H1 (cell line): ENCODE data around the gene KIF26A. TPM values are rescaled to one million over a fixed set of nuclear protein-coding genes. Genes with fewer than 3 reads are reported as not detected.

ENCODE experiments used
- CTCF ChIA-PET: fragments of 300-600 bp; sonication (Branson Sonifier 250); formaldehyde crosslinking; loops from one replicate; lab custom pipeline; 2021; ENCODE audit not compliant: partially characterized antibody; lab: Charles Lee
- POLR2A ChIA-PET: fragments of 300-600 bp; sonication (Branson Sonifier 250); formaldehyde crosslinking; loops from one replicate; lab custom pipeline; 2021; ENCODE audit warnings: inconsistent platforms; ENCODE audit not compliant: partially characterized antibody; lab: Charles Lee
- DNase-seq, 2 experiments: peaks; one replicate each; pipeline versions ENCODE4 v3.0.0 to v3.0.0-alpha.2; 2010 to 2022; ENCODE audit warnings: low spot score in 2 of 2, low read depth in 1 of 2, mixed read lengths in 1 of 2
- FAIRE-seq: peaks from 2 replicates; lab custom pipeline; 2011; peaks lifted over from hg19 to GRCh38; lab: Jason Lieb, UNC
- H2AFZ ChIP-seq: 2 replicates; pipeline ENCODE4 v1.8.1; 2012; ENCODE audit warnings: low read length, inconsistent platforms
- H2AK5ac ChIP-seq: 2 replicates; pipeline ENCODE4 v1.6.1; 2013; ENCODE audit warnings: low read depth, low read length
- H2BK120ac ChIP-seq: replicated peaks from 2 replicates; pipeline ENCODE3; 2013; ENCODE audit warnings: low read depth, low read length, inconsistent platforms
- H2BK12ac ChIP-seq: 2 replicates; pipeline ENCODE4 v1.6.1; 2013; ENCODE audit warnings: low read depth, low read length
- H2BK15ac ChIP-seq: 2 replicates; pipeline ENCODE4 v1.6.1; 2013; ENCODE audit warnings: low read length
- H2BK20ac ChIP-seq: 2 replicates; pipeline ENCODE4 v1.6.1; 2013; ENCODE audit warnings: low read length
- H2BK5ac ChIP-seq: 2 replicates; pipeline ENCODE4 v1.6.1; 2013; ENCODE audit warnings: low read depth, low read length
- H3K14ac ChIP-seq: 2 replicates; pipeline ENCODE4 v1.6.1; 2013; ENCODE audit warnings: inconsistent platforms; ENCODE audit not compliant: insufficient read length
- H3K18ac ChIP-seq: 2 replicates; pipeline ENCODE4 v1.6.1; 2013; ENCODE audit warnings: low read length; ENCODE audit errors: extremely low read depth
- H3K23ac ChIP-seq: 2 replicates; pipeline ENCODE4 v1.6.1; 2013; ENCODE audit warnings: inconsistent platforms; ENCODE audit not compliant: insufficient read length
- H3K23me2 ChIP-seq: 2 replicates; pipeline ENCODE4 v1.6.1; 2013; ENCODE audit warnings: low read depth, low read length
- H3K27ac ChIP-seq: 2 replicates; pipeline ENCODE4 v1.6.1; 2011; ENCODE audit warnings: low read depth, low read length, inconsistent platforms
- H3K27me3 ChIP-seq, 4 experiments: replicated peaks in 1 of 4; 1 replicate in 1 of 4; 2 replicates in 3 of 4; pipeline versions ENCODE4 v1.6.1 to v1.8.1; 2011 to 2013; ENCODE audit warnings: low read length in 3 of 4, mild to moderate bottlenecking in 3 of 4, inconsistent platforms in 2 of 4, mixed read lengths in 2 of 4, moderate library complexity in 1 of 4; ENCODE audit not compliant: control insufficient read depth in 3 of 4, insufficient read depth in 3 of 4; ENCODE audit errors: extremely low read depth in 1 of 4
- H3K36me3 ChIP-seq, 4 experiments: 2 replicates each; pipeline versions ENCODE4 v1.6.1 to v1.8.1; 2011 to 2013; ENCODE audit warnings: mild to moderate bottlenecking in 4 of 4, low read length in 3 of 4, moderate library complexity in 2 of 4, control low read depth in 1 of 4, inconsistent platforms in 1 of 4; ENCODE audit not compliant: insufficient read depth in 4 of 4, control insufficient read depth in 2 of 4
- H3K4ac ChIP-seq: replicated peaks from 2 replicates; pipeline ENCODE3; 2013; ENCODE audit warnings: low read length, low read depth, mixed read lengths, inconsistent platforms; ENCODE audit not compliant: insufficient read length
- H3K4me1 ChIP-seq, 4 experiments: replicated peaks in 1 of 4; 1 replicate in 1 of 4; 2 replicates in 3 of 4; pipeline versions ENCODE4 v1.6.1 to v1.8.1; 2011 to 2013; ENCODE audit warnings: low read length in 3 of 4, inconsistent platforms in 2 of 4, mixed read lengths in 1 of 4; ENCODE audit not compliant: insufficient read depth in 4 of 4, control insufficient read depth in 3 of 4
- H3K4me2 ChIP-seq, 2 experiments: 2 replicates each; pipeline versions ENCODE4 v1.6.1 to v1.8.1; 2011 to 2013; ENCODE audit warnings: low read depth in 2 of 2, low read length in 2 of 2, control low read depth in 1 of 2, inconsistent platforms in 1 of 2, mild to moderate bottlenecking in 1 of 2; ENCODE audit not compliant: insufficient read depth in 1 of 2
- H3K4me3 ChIP-seq, 4 experiments: fragments of 200-600, 300-600 bp in 1 of 4; sonication (generic), shearing (Covaris generic), sonication (Bioruptor Twin) in 1 of 4; 2 replicates each; pipeline versions ENCODE4 v1.5.1 to v1.8.1; 2011 to 2016; ENCODE audit warnings: low read length in 4 of 4, low read depth in 3 of 4, control low read depth in 2 of 4, inconsistent platforms in 2 of 4, mild to moderate bottlenecking in 2 of 4, mixed read lengths in 1 of 4, moderate library complexity in 1 of 4; ENCODE audit not compliant: insufficient read depth in 2 of 4; ENCODE audit errors: extremely low read depth in 1 of 4
- H3K56ac ChIP-seq: replicated peaks from 2 replicates; pipeline ENCODE3; 2013; ENCODE audit warnings: low read depth, mild to moderate bottlenecking, mixed read lengths, low read length, inconsistent platforms; ENCODE audit not compliant: insufficient read length
- H3K79me1 ChIP-seq: 2 replicates; pipeline ENCODE4 v1.6.1; 2013; ENCODE audit warnings: low read depth, low read length, control low read depth
- H3K79me2 ChIP-seq, 2 experiments: 2 replicates each; pipeline versions ENCODE4 v1.6.1 to v1.8.1; 2012 to 2013; ENCODE audit warnings: low read length in 2 of 2, mild to moderate bottlenecking in 2 of 2, inconsistent platforms in 1 of 2; ENCODE audit not compliant: insufficient read depth in 2 of 2, control insufficient read depth in 1 of 2
- H3K9ac ChIP-seq, 4 experiments: replicated peaks in 1 of 4; 1 replicate in 1 of 4; 2 replicates in 3 of 4; pipeline versions ENCODE4 v1.6.1 to v1.8.1; 2011 to 2013; ENCODE audit warnings: low read depth in 3 of 4, low read length in 3 of 4, control low read depth in 2 of 4, mild to moderate bottlenecking in 2 of 4, moderate library complexity in 2 of 4, inconsistent platforms in 1 of 4; ENCODE audit errors: extremely low read depth in 1 of 4
- H3K9me3 ChIP-seq, 2 experiments: 2 replicates each; pipeline versions ENCODE4 v1.6.1 to v1.8.1; 2012 to 2013; ENCODE audit warnings: mild to moderate bottlenecking in 2 of 2, moderate library complexity in 2 of 2, control low read depth in 1 of 2, inconsistent platforms in 1 of 2, low read depth in 1 of 2, low read length in 1 of 2, mixed read lengths in 1 of 2; ENCODE audit not compliant: insufficient read depth in 2 of 2
- H4K20me1 ChIP-seq, 2 experiments: replicated peaks in 1 of 2; 2 replicates each; pipeline versions ENCODE3 to v1.8.1; 2011 to 2013; ENCODE audit warnings: inconsistent platforms in 2 of 2, low read length in 2 of 2, mild to moderate bottlenecking in 1 of 2; ENCODE audit not compliant: insufficient read depth in 2 of 2, control insufficient read depth in 1 of 2
- H4K5ac ChIP-seq: 2 replicates; pipeline ENCODE4 v1.6.1; 2013; ENCODE audit warnings: low read length, low read depth, mixed read lengths, inconsistent platforms; ENCODE audit not compliant: insufficient read length
- H4K8ac ChIP-seq: 2 replicates; pipeline ENCODE4 v1.8.0; 2013; ENCODE audit warnings: mild to moderate bottlenecking, moderate library complexity, low read length, inconsistent platforms; ENCODE audit not compliant: insufficient read depth; ENCODE audit errors: extremely low read depth
- H4K91ac ChIP-seq: replicated peaks from 2 replicates; pipeline ENCODE3; 2013; ENCODE audit warnings: low read length, mixed read lengths, inconsistent platforms; ENCODE audit not compliant: insufficient read length
- EZH2 ChIP-seq: fragments of 200-600 bp; sonication (generic); IDR thresholded peaks from 2 replicates; pipeline ENCODE4 v1.7.1; 2012; ENCODE audit warnings: low read depth, mild to moderate bottlenecking, moderate library complexity, low read length, inconsistent platforms; ENCODE audit not compliant: severe bottlenecking
- JUND ChIP-seq: IDR thresholded peaks from 2 replicates; pipeline ENCODE4 v1.6.1; 2011; ENCODE audit warnings: mild to moderate bottlenecking, improper control_type of control experiment, low read length
- POLR2AphosphoS5 ChIP-seq: IDR thresholded peaks from 2 replicates; pipeline ENCODE4 v1.6.1; 2011; ENCODE audit warnings: low read depth, low read length
- RBBP5 ChIP-seq: IDR thresholded peaks from 2 replicates; pipeline ENCODE4 v1.7.1; 2012; ENCODE audit warnings: low read depth, mild to moderate bottlenecking, inconsistent platforms, low read length, moderate library complexity, borderline replicate concordance
- RFX5 ChIP-seq: IDR thresholded peaks from 2 replicates; pipeline ENCODE4 v1.6.1; 2011; ENCODE audit warnings: low read depth, low read length, improper control_type of control experiment, borderline replicate concordance
- RNF2 ChIP-seq: fragments of 200-900, 300-1000 bp; sonication (generic); IDR thresholded peaks from 2 replicates; pipeline ENCODE4 v1.7.1; 2016; ENCODE audit warnings: borderline replicate concordance, low read depth, mild to moderate bottlenecking, antibody characterized with exemption, low read length; ENCODE audit not compliant: poor library complexity, severe bottlenecking; ENCODE audit errors: missing control alignments
- SRF ChIP-seq: IDR thresholded peaks from 2 replicates; pipeline ENCODE4 v1.6.1; 2011; ENCODE audit warnings: mild to moderate bottlenecking, low read depth, low read length, moderate library complexity
- SUZ12 ChIP-seq: fragments of 200-600 bp; sonication (generic); IDR thresholded peaks from 2 replicates; pipeline ENCODE4 v1.6.1; 2012; ENCODE audit warnings: mild to moderate bottlenecking, inconsistent platforms, low read length, moderate library complexity, mixed read lengths
- TEAD4 ChIP-seq: IDR thresholded peaks from 2 replicates; pipeline ENCODE4 v1.6.1; 2012; ENCODE audit warnings: low read depth, low read length, inconsistent platforms, mixed read lengths
- whole genome bisulfite sequencing, 2 experiments: shearing (Covaris generic) in 1 of 2; methylation state at CpG; one replicate each; pipeline versions ENCODE4 v1.1.6 to v1.1.7; 2013 to 2015; ENCODE audit warnings: low lambda C conversion rate in 2 of 2, mixed read lengths in 2 of 2, inconsistent platforms in 1 of 2, low coverage in 1 of 2, missing lambda C conversion rate in 1 of 2; ENCODE audit not compliant: insufficient replicate concordance in 2 of 2, insufficient coverage in 1 of 2, insufficient read length in 1 of 2; ENCODE audit errors: extremely low coverage in 1 of 2, missing lambda C conversion rate in 1 of 2; 5-methylcytosine and 5-hydroxymethylcytosine counted together
- polyA plus RNA-seq, 7 experiments: library from polyadenylated mRNA; depleted of rRNA in 3 of 7; stranded (reverse) in 5 of 7; unstranded in 2 of 7; fragments of >200 nt in 5 of 7; fragments of 200-250 nt in 2 of 7; gene quantifications; 1 replicate in 5 of 7; 2 replicates in 1 of 7; 4 replicates in 1 of 7; pipeline versions ENCODE4 v1.2.1 to v1.2.3, GENCODE V29; 2011 to 2013; ENCODE audit warnings: missing spikeins in 2 of 7, mixed read lengths in 2 of 7
- total RNA-seq: library from RNA; stranded (reverse); fragmentation: NEBNext Ultra II Directional; extraction: Animal tissue kit (Norgen Biotek cat#: 25700); gene quantifications from 2 replicates; pipeline ENCODE4 v1.2.1, GENCODE V29; 2021
- TF ChIP-seq, protein P1 (sequence below): IDR thresholded peaks from 2 replicates; pipeline ENCODE4 v1.6.1; 2011; ENCODE audit warnings: low read length, improper control_type of control experiment

KIF26A gene
- total and polyA plus RNA-seq, 2 of the 8 experiments (the other 6 are each of a cell fraction or from before 2014, with no cell fraction given), result 11.5 to 41.6 TPM

- H3K79me1 ChIP-seq, result peaks cover 17% of the 10 kb centered on the region
- H3K79me2 ChIP-seq, result peaks cover 0 to 5% of the 10 kb centered on the region in 2 experiments; a peak in 1 of 4 replicates
- H3K23me2 ChIP-seq, result no peaks in the 10 kb centered on the region
- H4K20me1 ChIP-seq, result peaks cover 2 to 14% of the 10 kb centered on the region in 2 experiments
- no peak overlapping the region for H3K9ac ChIP-seq
- no peaks in the 10 kb centered on the region for H3K9me3 ChIP-seq
- H4K5ac ChIP-seq, result no peak overlapping the region
- no peak overlapping the region for H2BK15ac ChIP-seq
- no peak overlapping the region for H3K23ac ChIP-seq
- no peak overlapping the region for H3K4me2 ChIP-seq
- DNase-seq (no peak), FAIRE-seq (no peak)
- H2BK5ac ChIP-seq, result no peak overlapping the region; the same call in 1 of the 2 replicates
- 91% methylated on average over 35 of the region's 51 CpGs; no CpG with 5 or more reads in 1 of the 2 experiments for WGBS, 2 experiments
- H3K4ac ChIP-seq, result no peak overlapping the region
- no peak overlapping the region for H2BK120ac ChIP-seq
- no peak overlapping the region for H4K91ac ChIP-seq
- no peak overlapping the region for H3K56ac ChIP-seq
- H2BK12ac ChIP-seq, result no peak overlapping the region
- H4K8ac ChIP-seq, result no peak overlapping the region; the same call in 1 of the 2 replicates
- no peak overlapping the region for H3K4me3 ChIP-seq
- H3K14ac ChIP-seq, result no peak overlapping the region
- ChIA-PET CTCF (interaction anchor here (0.6 to 3.0 kb wide), 8 partner anchors 9 to 1138 kb away, joined by 3 to 16 read pairs (median 3); no protein-coding TSS in a partner anchor), POLR2A (no interaction called here)
- no peak overlapping the region for H3K18ac ChIP-seq
- no peak overlapping the region for H3K27ac ChIP-seq
- no peaks in the 10 kb centered on the region; a peak in 1 of 7 replicates for H3K4me1 ChIP-seq
- H2AK5ac ChIP-seq, result no peak overlapping the region
- no peak overlapping the region for H2BK20ac ChIP-seq
- no peaks in the 10 kb centered on the region for H3K27me3 ChIP-seq
- H2AFZ ChIP-seq, result no peak overlapping the region
- H3K36me3 ChIP-seq, result peaks cover 0 to 3% (median 0%) of the 10 kb centered on the region in 4 experiments; a peak in 2 of 8 replicates
- TF ChIP-seq TEAD4 (no peak), SUZ12 (no peak), RBBP5 (no peak), EZH2 (no peak), POLR2AphosphoS5 (no peak), RFX5 (no peak), JUND (no peak), SRF (no peak), RNF2 (no peak)
- TF ChIP-seq, protein P1, sequence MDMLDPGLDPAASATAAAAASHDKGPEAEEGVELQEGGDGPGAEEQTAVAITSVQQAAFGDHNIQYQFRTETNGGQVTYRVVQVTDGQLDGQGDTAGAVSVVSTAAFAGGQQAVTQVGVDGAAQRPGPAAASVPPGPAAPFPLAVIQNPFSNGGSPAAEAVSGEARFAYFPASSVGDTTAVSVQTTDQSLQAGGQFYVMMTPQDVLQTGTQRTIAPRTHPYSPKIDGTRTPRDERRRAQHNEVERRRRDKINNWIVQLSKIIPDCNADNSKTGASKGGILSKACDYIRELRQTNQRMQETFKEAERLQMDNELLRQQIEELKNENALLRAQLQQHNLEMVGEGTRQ, result no peak
Measured at GRCh38 chr14:104158827-104159798, 20.7 kb downstream of the KIF26A start.
